BLaER1 (cell line): ENCODE measurements around the gene GPC6.

Source experiments
- H3K27ac ChIP-seq: shearing (Covaris generic); formaldehyde crosslinking; 2 replicates; pipeline ENCODE4 v1.8.1; 2022
- H3K27me3 ChIP-seq: shearing (Covaris generic); formaldehyde crosslinking; 2 replicates; pipeline ENCODE4 v1.8.1; 2022
- H3K36me3 ChIP-seq: shearing (Covaris generic); formaldehyde crosslinking; 2 replicates; pipeline ENCODE4 v1.8.1; 2022
- H3K4me1 ChIP-seq: shearing (Covaris generic); formaldehyde crosslinking; 2 replicates; pipeline ENCODE4 v1.8.1; 2022
- H3K4me2 ChIP-seq: shearing (Covaris generic); formaldehyde crosslinking; 2 replicates; pipeline ENCODE4 v1.8.1; 2022
- H3K4me3 ChIP-seq: shearing (Covaris generic); formaldehyde crosslinking; 2 replicates; pipeline ENCODE4 v1.8.1; 2022
- H3K9ac ChIP-seq: shearing (Covaris generic); formaldehyde crosslinking; 2 replicates; pipeline ENCODE4 v1.8.1; 2022
- H3K9me3 ChIP-seq: shearing (Covaris generic); formaldehyde crosslinking; 2 replicates; pipeline ENCODE4 v1.8.1; 2022
- H4K20me1 ChIP-seq: shearing (Covaris generic); formaldehyde crosslinking; 2 replicates; pipeline ENCODE4 v1.8.1; 2022
- Cebpa-rat ChIP-seq: shearing (Covaris generic); IDR thresholded peaks from 2 replicates; pipeline ENCODE4 v1.8.1; 2022

GPC6 gene

DNA sequence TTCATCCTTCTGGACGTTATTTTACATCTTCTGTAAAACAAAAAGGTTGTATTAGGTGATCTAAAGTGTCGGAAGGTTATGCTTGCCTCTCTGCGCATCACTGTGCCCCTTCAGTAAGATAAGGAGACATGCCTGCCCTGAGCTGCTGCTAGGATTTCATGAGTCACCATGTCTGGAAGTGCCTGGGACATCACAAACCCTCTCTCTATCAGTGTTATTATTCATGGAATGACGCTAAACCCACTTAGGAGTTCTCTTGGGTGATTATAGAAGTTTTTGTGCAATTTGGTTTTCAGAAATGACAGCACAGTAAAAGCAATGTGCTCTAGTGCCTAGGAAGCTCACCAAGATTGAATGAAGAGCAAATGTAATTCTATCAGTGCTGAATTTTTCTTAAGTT lies 635.2 kb downstream of the GPC6 start:
- H3K9ac ChIP-seq: no peak overlapping the region
- no peaks in the 10 kb centered on the region for H3K9me3 ChIP-seq
- no peaks in the 10 kb centered on the region for H3K36me3 ChIP-seq
- H3K4me2 ChIP-seq: no peak overlapping the region
- H3K27ac ChIP-seq: no peak overlapping the region
- no peaks in the 10 kb centered on the region for H3K4me1 ChIP-seq
- H4K20me1 ChIP-seq: no peaks in the 10 kb centered on the region
- H3K4me3 ChIP-seq: no peak overlapping the region
- no peak for TF ChIP-seq Cebpa-rat
- no peaks in the 10 kb centered on the region for H3K27me3 ChIP-seq

DNA sequence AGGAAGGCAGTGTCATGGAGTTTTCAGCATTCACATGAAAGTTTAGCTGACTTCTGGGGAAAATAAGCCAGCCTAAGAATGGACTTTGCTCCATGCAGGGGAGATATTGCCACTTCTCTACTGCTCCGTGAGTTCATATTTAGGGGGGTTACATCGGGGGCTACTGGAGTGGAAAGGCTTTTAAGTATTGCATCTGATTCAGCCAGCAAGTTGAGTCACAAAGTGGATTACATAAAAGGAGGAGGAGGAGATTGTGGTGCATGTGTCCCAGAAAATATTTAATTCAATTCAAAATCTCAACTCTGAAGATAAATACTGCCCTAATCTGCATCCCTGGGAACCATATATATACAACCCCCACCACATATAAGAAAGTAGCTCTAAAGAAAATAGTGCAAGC lies 635.7 kb downstream of the GPC6 start:
- no peak overlapping the region for H3K4me2 ChIP-seq
- H4K20me1 ChIP-seq: no peaks in the 10 kb centered on the region
- no peak for TF ChIP-seq Cebpa-rat
- H3K27ac ChIP-seq: no peak overlapping the region
- H3K9me3 ChIP-seq: no peaks in the 10 kb centered on the region
- no peaks in the 10 kb centered on the region for H3K4me1 ChIP-seq
- H3K27me3 ChIP-seq: no peaks in the 10 kb centered on the region
- no peaks in the 10 kb centered on the region for H3K36me3 ChIP-seq
- H3K4me3 ChIP-seq: no peak overlapping the region
- H3K9ac ChIP-seq: no peak overlapping the region

DNA sequence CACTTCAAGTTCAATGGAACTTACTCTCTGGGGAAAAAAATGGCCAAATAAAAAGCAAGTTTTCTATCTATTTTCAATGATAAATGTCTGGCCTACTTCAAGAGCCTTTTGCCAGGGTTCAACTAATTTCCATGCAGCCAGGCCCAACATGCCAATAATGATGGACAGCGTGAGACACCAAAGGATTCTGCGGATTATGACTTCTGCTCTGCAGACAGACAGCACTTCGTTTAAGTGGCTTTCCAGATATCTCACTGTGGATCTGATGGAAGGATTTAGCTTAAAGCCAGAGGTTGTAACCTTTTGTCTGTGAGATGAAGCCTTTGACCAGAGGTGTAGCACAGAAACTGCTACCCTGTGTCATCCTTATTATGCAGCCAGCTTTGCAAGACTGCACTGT lies 638.6 kb downstream of the GPC6 start:
- no peak for TF ChIP-seq Cebpa-rat
- Histone ChIP-seq H3K36me3 (no peaks in the 10 kb centered on the region), H3K4me3 (no peak overlapping the region), H3K4me2 (no peak overlapping the region), H4K20me1 (no peaks in the 10 kb centered on the region), H3K9me3 (no peaks in the 10 kb centered on the region), H3K9ac (no peak overlapping the region), H3K4me1 (no peaks in the 10 kb centered on the region), H3K27ac (no peak overlapping the region), H3K27me3 (no peaks in the 10 kb centered on the region)

DNA sequence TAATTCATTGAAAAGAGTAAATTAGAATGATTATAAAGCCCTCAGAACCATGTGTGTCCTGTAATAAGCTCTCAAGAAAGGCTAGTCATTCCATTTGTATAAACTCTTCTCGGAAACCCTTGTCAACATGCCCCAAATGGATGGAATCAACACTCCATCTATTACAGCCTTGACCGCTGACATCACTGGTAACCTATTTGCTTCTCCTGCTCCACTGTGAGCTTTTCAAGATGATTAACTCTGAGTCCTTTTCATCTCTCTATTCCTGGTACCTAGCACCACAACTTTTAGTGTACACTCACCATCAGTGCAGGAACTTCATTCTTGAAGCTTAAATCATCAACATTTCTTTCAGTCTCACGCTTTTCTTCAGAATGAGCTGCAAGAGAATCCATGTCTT lies 640.9 kb downstream of the GPC6 start:
- Histone ChIP-seq H3K36me3 (no peaks in the 10 kb centered on the region), H4K20me1 (no peaks in the 10 kb centered on the region), H3K27ac (no peak overlapping the region), H3K27me3 (no peaks in the 10 kb centered on the region), H3K4me2 (no peak overlapping the region), H3K4me1 (peaks cover 22% of the 10 kb centered on the region), H3K9me3 (no peaks in the 10 kb centered on the region), H3K9ac (no peak overlapping the region), H3K4me3 (no peak overlapping the region)
- TF ChIP-seq Cebpa-rat: no peak

DNA sequence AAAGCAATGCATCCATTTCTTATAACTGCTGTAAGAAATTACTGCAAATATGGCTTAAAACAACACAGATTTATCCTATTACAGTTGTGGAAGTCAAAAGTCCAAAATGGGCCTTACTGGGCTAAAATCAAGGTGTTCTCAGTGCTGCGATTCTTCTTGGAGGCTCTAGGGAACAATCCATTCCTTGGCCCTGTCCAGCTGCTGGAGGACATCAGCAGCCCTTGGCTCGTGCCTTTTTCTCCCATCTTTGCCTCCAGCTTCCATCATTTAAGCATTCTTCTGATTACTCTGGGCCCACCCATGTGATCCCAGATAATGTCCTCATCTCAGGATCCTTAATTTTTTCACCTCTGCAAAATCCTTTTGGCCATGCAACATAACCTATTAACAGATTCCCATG lies 645.8 kb downstream of the GPC6 start:
- H3K4me2 ChIP-seq: no peak overlapping the region
- H3K9ac ChIP-seq: no peak overlapping the region
- no peaks in the 10 kb centered on the region for H4K20me1 ChIP-seq
- no peak overlapping the region for H3K4me3 ChIP-seq
- H3K4me1 ChIP-seq: peaks cover 22% of the 10 kb centered on the region
- no peak overlapping the region for H3K27ac ChIP-seq
- H3K9me3 ChIP-seq: no peaks in the 10 kb centered on the region
- no peaks in the 10 kb centered on the region for H3K27me3 ChIP-seq
- no peak for TF ChIP-seq Cebpa-rat
- no peaks in the 10 kb centered on the region for H3K36me3 ChIP-seq

DNA sequence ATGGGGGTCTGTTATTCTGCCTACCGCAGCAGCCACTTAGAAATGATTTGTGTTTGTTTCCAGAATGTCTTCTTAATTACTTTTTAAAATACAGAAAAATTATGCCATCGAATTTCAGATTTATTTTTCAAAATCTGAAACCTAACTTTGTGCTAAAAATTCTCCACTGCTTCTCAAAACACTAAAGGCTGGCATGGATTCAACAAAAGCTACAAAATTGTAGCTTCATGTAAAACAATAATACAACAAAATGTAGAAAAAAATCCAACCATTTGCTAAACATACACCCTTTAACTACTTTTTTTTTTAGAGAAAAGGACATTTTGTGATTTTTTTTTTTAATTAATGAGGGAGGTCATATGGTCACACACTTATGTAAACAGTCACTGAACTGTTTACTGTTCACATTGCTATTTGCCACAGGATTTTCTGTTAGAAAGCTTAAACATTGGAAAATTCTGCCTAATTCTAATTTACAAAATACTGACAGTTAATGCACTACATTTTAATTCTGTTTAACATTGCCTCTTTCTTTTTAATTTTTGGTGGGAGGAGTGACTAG lies 646.3 kb downstream of the GPC6 start:
- no peak overlapping the region for H3K4me3 ChIP-seq
- H3K4me2 ChIP-seq: no peak overlapping the region
- no peaks in the 10 kb centered on the region for H3K9me3 ChIP-seq
- H3K27me3 ChIP-seq: no peaks in the 10 kb centered on the region
- H3K9ac ChIP-seq: no peak overlapping the region
- no peaks in the 10 kb centered on the region for H3K36me3 ChIP-seq
- peaks cover 22% of the 10 kb centered on the region for H3K4me1 ChIP-seq
- no peak for TF ChIP-seq Cebpa-rat
- no peaks in the 10 kb centered on the region for H4K20me1 ChIP-seq
- no peak overlapping the region for H3K27ac ChIP-seq

DNA sequence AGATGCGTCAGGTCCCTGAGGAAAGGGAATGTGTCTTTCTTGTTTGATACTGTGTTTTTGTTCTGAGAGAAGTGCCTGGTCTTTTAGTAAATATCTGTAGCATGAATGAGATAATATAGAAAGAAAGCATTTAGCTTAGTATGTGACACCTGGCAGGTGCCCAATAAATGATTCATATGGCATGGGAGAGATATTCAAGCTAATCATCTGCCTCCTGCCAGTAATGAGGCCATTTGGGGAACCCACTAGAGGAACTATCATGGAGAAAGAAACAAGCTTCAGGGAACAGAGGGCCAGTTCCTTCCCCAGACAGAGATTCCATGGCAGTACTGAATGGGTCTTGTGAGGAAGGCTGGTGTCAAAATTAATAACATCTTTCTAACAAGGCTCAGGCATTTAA lies 648.9 kb downstream of the GPC6 start:
- no peak overlapping the region for H3K4me2 ChIP-seq
- no peak overlapping the region for H3K4me3 ChIP-seq
- H3K4me1 ChIP-seq: peaks cover 20% of the 10 kb centered on the region
- H4K20me1 ChIP-seq: no peaks in the 10 kb centered on the region
- no peak for TF ChIP-seq Cebpa-rat
- no peaks in the 10 kb centered on the region for H3K27me3 ChIP-seq
- peaks cover 10% of the 10 kb centered on the region; the same call in 1 of the 2 replicates for H3K9me3 ChIP-seq
- no peaks in the 10 kb centered on the region for H3K36me3 ChIP-seq
- no peak overlapping the region for H3K9ac ChIP-seq
- no peak overlapping the region for H3K27ac ChIP-seq

- no peak overlapping the region for H3K4me2 ChIP-seq
- H3K9me3 ChIP-seq: peaks cover 10% of the 10 kb centered on the region; the same call in 1 of the 2 replicates
- no peak for TF ChIP-seq Cebpa-rat
- no peak overlapping the region for H3K27ac ChIP-seq
- no peak overlapping the region for H3K9ac ChIP-seq
- H3K4me1 ChIP-seq: peaks cover 13% of the 10 kb centered on the region
- no peaks in the 10 kb centered on the region for H4K20me1 ChIP-seq
- H3K36me3 ChIP-seq: no peaks in the 10 kb centered on the region
- no peak overlapping the region for H3K4me3 ChIP-seq
- H3K27me3 ChIP-seq: no peaks in the 10 kb centered on the region
Observed at GRCh38 chr13:93876236-93876635, 649.6 kb downstream of the GPC6 start.

- TF ChIP-seq Cebpa-rat: no peak
Observed at GRCh38 chr13:93878675-93879074, 652.1 kb downstream of the GPC6 start.

GRCh38 chr13:93881411-93881810 lies 654.8 kb downstream of the GPC6 start:
- H3K4me1 ChIP-seq: no peaks in the 10 kb centered on the region
- no peak for TF ChIP-seq Cebpa-rat
- H3K9ac ChIP-seq: no peak overlapping the region
- H3K27me3 ChIP-seq: no peaks in the 10 kb centered on the region
- H3K4me2 ChIP-seq: no peak overlapping the region
- no peaks in the 10 kb centered on the region for H4K20me1 ChIP-seq
- no peak overlapping the region for H3K27ac ChIP-seq
- H3K4me3 ChIP-seq: no peak overlapping the region
- no peaks in the 10 kb centered on the region for H3K36me3 ChIP-seq
- peaks cover 10% of the 10 kb centered on the region; the same call in 1 of the 2 replicates for H3K9me3 ChIP-seq

More at GRCh38 chr13:93878675-93879074, 652.1 kb downstream of the GPC6 start:
- Histone ChIP-seq H3K9ac (no peak overlapping the region), H3K27ac (no peak overlapping the region), H3K27me3 (no peaks in the 10 kb centered on the region), H3K36me3 (no peaks in the 10 kb centered on the region), H4K20me1 (no peaks in the 10 kb centered on the region), H3K4me2 (no peak overlapping the region), H3K4me3 (no peak overlapping the region), H3K9me3 (peaks cover 10% of the 10 kb centered on the region; the same call in 1 of the 2 replicates), H3K4me1 (no peaks in the 10 kb centered on the region)

- no peaks in the 10 kb centered on the region for H3K36me3 ChIP-seq
- no peaks in the 10 kb centered on the region for H3K27me3 ChIP-seq
- H3K4me3 ChIP-seq: no peak overlapping the region
- no peak for TF ChIP-seq Cebpa-rat
- H3K4me1 ChIP-seq: no peaks in the 10 kb centered on the region
- H3K9ac ChIP-seq: no peak overlapping the region
- H3K9me3 ChIP-seq: peaks cover 10% of the 10 kb centered on the region; the same call in 1 of the 2 replicates
- H3K4me2 ChIP-seq: no peak overlapping the region
- no peaks in the 10 kb centered on the region for H4K20me1 ChIP-seq
- no peak overlapping the region for H3K27ac ChIP-seq
Observed at GRCh38 chr13:93882086-93882651, 655.6 kb downstream of the GPC6 start.
